ENCODE data around the gene KLF7.

Gene KLF7

GRCh38 chr2:207113414-207113813, 52.3 kb downstream of the KLF7 start:
- no peak for DNase-seq (ENCODE audit: extremely low read depth, low read depth)
- TF ChIP-seq CTCF (IDR thresholded peaks at IDR 0.05; ENCODE audit: low read depth, low read length) = no peak

- no peak for DNase-seq (ENCODE audit: extremely low read depth, low read depth)
- TF ChIP-seq CTCF (IDR thresholded peaks at IDR 0.05; ENCODE audit: low read depth, low read length) = no peak
Observed at GRCh38 chr2:207112785-207113184, 53.0 kb downstream of the KLF7 start.

GRCh38 chr2:207112383-207112782, 53.4 kb downstream of the KLF7 start:
- TF ChIP-seq CTCF (IDR thresholded peaks at IDR 0.05; ENCODE audit: low read depth, low read length) = no peak
- DNase-seq (ENCODE audit: extremely low read depth, low read depth) = no peak

- no peak for DNase-seq (ENCODE audit: extremely low read depth, low read depth)
- no peak for TF ChIP-seq CTCF (IDR thresholded peaks at IDR 0.05; ENCODE audit: low read depth, low read length)
Observed at GRCh38 chr2:207111757-207112156, 54.0 kb downstream of the KLF7 start.

GRCh38 chr2:207110715-207111114, 55.0 kb downstream of the KLF7 start:
- no peak for TF ChIP-seq CTCF (IDR thresholded peaks at IDR 0.05; ENCODE audit: low read depth, low read length)
- no peak for DNase-seq (ENCODE audit: extremely low read depth, low read depth)

- no peak for TF ChIP-seq CTCF (IDR thresholded peaks at IDR 0.05; ENCODE audit: low read depth, low read length)
- DNase-seq (ENCODE audit: extremely low read depth, low read depth) = no peak
Observed at GRCh38 chr2:207110310-207110709, 55.4 kb downstream of the KLF7 start.

GRCh38 chr2:207109768-207110167, 56.0 kb downstream of the KLF7 start:
- TF ChIP-seq CTCF (IDR thresholded peaks at IDR 0.05; ENCODE audit: low read depth, low read length) = no peak
- DNase-seq (ENCODE audit: extremely low read depth, low read depth) = no peak

Data from AG09319 (cell line).